HG02798 (cell line): ENCODE data around the gene SLC25A29.

Source experiments
- ATAC-seq: cut with Tn5 transposase; IDR thresholded peaks from one replicate; pipeline ENCODE4 v1.9.1; 2021; ENCODE audit warnings: mild to moderate bottlenecking; ENCODE audit not compliant: unreplicated experiment, poor library complexity

SLC25A29 gene

GRCh38 chr14:100332797-100333196 lies 26.6 kb upstream of the SLC25A29 start:
- ATAC-seq = peak; percentile 62

GRCh38 chr14:100332071-100332639 lies 25.9 kb upstream of the SLC25A29 start:
- ATAC-seq = no peak

GRCh38 chr14:100330388-100330931 lies 24.2 kb upstream of the SLC25A29 start:
- ATAC-seq = no peak

- ATAC-seq = no peak
Observed at GRCh38 chr14:100330007-100330344, 23.7 kb upstream of the SLC25A29 start.

- ATAC-seq = no peak
Observed at GRCh38 chr14:100329233-100330006, 23.2 kb upstream of the SLC25A29 start.

- ATAC-seq = no peak
Observed at GRCh38 chr14:100328495-100329163, 22.4 kb upstream of the SLC25A29 start.

GRCh38 chr14:100327128-100327527 lies 20.9 kb upstream of the SLC25A29 start:
- ATAC-seq = no peak

GRCh38 chr14:100325958-100326357 lies 19.7 kb upstream of the SLC25A29 start:
- ATAC-seq = no peak

- no peak for ATAC-seq
Observed at GRCh38 chr14:100325231-100325632, 19.0 kb upstream of the SLC25A29 start.

- ATAC-seq = no peak
Observed at GRCh38 chr14:100323942-100324307, 17.7 kb upstream of the SLC25A29 start.

- ATAC-seq = no peak
Observed at GRCh38 chr14:100323121-100323941, 17.1 kb upstream of the SLC25A29 start, which contains the start of gene SLC25A47. Gene SLC25A47 (plus strand): TSS chr14:100323339. CDS start chr14:100323415, 76 bp downstream.

GRCh38 chr14:100322138-100322957 lies 16.1 kb upstream of the SLC25A29 start:
- ATAC-seq = no peak

- no peak for ATAC-seq
Observed at GRCh38 chr14:100321473-100322137, 15.4 kb upstream of the SLC25A29 start.

GRCh38 chr14:100320157-100320856 lies 14.1 kb upstream of the SLC25A29 start:
- no peak for ATAC-seq

- peak; percentile 82 for ATAC-seq
Observed at GRCh38 chr14:100317912-100318808, 11.9 kb upstream of the SLC25A29 start.

GRCh38 chr14:100317389-100317788 lies 11.1 kb upstream of the SLC25A29 start:
- ATAC-seq = no peak

GRCh38 chr14:100314724-100315123 lies 8.5 kb upstream of the SLC25A29 start:
- no peak for ATAC-seq
